Measurements from ENCODE around the gene TDRD5.
"Not testable (repeated sequence)": the region's sequence is repeated elsewhere in the genome, so short reads cannot be mapped to it uniquely, and the experiment has no call there.

Gene TDRD5

DNA sequence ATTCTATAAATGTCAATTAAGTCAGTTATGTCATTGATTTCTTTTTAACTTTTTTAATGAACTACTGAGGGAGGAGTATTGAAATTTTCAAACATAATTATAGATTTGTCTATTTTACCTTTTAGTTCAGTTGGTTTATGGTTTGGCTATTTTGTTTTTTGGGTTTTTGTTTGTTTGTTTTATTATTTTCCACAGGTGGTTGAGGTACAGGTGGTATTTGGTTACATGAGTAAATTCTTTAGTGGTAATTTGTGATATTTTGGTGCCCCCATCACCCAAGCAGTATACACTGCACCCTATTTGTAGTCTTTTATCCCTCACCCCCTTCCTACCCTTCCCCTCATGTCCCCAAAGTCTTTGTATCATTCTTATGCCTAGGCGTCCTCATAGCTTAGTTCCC, 9.5 kb downstream of the TDRD5 start:
- no peak for DNase-seq (ENCODE audit: low spot score)

DNA sequence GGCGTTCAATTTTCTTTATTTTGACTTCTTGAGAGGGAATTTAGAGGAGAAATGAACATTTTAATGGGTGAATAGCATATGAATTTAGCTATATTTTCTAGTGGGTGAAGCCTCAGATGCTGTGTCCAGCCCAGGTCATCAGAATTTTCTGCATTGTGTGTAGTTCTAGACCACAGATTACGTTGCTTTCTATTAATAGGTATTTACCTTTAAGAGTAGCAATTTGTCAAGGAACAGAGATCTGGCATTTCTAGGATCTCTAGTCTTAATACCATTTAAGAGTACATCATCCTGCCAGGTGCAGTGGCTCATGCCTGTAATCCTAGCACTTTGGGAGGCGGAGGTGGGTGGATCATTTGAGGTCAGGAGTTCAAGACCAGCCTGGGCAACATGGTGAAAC, 20.7 kb downstream of the TDRD5 start:
- no peak for DNase-seq (ENCODE audit: low spot score)

DNA sequence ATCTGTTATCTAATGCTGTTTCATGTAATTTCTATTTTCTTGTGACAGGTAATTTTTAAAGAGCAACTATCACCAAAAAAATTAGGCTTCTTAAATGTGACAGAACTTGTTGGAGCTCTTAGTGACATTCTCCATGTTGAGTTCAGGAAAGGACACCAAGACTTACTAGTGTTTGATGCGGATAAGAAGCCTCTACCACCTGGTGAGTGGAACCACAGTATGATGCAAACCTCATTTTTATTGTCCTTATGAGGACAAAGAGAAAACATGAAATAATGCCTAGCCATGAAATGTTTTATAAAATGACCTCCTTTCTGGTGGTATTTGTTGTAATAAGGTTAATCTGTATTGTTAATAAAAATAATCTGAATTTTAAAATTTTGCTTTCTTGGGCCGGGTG, 39.1 kb downstream of the TDRD5 start:
- DNase-seq (ENCODE audit: low spot score), result no peak

DNA sequence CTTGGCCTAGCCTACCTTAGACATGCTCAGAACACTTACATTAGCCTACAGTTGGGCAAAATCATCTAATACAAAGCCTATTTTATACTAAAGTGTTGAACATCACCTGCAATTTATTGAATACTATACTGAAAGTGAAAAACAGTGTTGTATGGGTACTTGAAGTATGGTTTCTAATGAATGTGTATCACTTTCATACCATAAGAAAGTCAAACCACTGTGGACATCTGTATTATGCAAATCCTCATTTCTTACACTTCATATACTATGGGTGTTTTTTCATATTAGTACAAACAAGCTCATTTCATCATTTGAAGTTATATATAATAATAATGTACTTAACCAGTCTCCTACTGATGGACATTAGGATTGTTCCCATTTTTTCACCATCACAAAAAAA, 41.2 kb downstream of the TDRD5 start:
- DNase-seq (ENCODE audit: low spot score), result no peak

DNA sequence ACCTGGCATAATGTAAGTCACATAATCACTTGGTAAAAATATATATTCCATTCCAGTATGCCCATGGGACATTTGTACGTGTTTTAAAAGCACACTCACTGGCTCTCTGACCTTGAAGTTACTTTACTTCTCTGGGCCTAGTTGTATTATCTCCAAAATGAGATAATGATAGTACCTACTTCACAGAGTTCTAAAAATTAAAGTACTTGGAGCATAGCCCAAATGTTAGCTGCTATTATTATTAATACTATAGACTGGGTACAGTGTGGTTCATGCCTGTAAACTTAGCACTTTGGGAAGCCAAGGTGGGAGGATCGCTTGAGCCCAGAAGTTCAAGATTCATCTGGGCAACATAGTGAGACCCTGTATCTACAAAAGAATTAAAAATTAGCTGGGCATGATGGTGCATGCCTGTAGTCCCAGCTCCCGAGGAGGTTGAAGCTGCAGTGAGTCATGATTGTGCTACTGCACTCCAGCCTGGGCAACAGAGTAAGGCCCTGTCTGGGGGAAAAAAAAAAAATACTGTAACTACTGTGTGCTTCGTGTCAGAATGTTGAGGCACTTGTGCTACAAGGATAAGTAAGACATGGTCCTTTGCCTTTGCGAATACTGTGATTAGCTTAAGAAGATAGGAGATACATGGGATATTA, 45.7 kb downstream of the TDRD5 start:
- DNase-seq (ENCODE audit: low spot score), result no peak

DNA sequence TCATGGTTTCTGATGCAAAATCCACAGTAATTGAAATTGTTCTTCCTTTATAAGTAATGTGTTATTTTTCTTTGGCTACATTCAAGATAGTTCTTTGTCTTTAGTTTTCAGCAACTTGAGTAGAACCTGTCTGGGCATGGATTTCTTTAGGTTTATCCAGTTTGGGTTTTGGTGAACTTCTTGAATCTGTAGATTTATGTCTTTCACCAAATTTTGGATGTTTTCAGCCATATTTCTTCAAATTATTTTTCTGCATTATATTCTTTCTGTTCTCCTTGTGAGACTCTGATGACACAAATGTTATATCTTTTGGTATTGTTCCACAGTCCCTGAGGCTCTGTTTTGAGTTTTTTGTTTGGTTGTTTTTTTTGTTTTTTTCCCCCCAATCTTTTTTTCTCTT, 69.4 kb downstream of the TDRD5 start:
- no peak for DNase-seq (ENCODE audit: low spot score)

DNA sequence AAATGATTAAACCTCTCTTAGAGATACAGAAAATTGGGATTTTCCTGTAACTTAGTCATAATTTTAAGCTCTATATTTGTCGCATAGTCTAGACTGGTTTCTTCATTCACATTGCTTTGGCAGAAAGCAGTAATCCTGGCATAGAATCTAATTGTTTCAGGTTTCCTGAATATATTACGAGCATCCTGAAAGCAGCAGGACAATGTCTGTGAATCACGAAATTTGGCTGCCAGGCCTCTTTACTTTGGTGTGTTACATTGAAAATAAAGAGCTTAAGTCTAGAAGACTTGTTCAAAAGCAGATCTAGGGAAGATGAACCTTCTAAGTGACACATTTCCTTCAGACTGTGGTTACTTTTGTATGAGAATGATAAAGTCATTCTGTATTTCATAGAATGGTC, 72.2 kb downstream of the TDRD5 start:
- no peak for DNase-seq (ENCODE audit: low spot score)

DNA sequence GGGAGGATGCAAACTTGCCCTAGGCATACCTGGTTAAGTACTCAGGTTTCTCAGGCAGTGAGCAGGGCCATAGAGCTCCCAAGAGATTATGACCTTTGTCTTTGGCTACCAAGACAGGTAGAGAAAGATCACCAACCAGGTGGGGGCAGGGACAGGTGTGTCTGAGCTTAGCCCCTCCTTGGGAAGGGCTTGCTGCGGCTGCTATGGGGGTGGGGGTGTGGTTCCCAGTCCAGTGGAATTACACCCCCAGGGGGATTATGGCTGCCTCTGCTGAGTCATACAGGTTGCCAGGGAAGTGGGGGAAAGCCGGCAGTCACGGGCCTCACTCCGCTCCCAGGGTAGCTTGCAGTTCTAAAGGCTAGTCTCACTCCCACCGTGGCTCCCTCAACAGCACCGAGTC, 86.2 kb downstream of the TDRD5 start:
- DNase-seq (ENCODE audit: low spot score), result no peak

DNA sequence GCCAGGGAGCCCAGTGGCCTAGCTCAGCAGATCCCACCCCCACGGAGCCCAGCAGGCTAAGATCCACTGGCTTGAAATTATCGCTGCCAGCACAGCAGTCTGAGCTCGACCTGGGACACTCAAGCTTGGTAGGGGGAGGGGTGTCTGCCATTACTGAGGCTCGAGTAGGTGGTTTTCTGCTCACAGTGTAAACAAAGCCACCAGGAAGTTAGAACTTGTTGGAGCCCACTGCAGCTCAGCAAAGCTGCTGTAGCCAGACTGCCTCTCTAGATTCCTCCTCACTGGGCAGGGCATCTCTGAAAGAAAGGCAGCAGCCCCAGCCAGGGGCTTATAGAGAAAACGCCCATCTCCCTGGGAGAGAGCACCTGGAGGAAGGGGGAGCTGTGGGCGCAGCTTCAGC, 102.9 kb downstream of the TDRD5 start:
- not testable (repeated sequence) for DNase-seq (ENCODE audit: low spot score)

DNA sequence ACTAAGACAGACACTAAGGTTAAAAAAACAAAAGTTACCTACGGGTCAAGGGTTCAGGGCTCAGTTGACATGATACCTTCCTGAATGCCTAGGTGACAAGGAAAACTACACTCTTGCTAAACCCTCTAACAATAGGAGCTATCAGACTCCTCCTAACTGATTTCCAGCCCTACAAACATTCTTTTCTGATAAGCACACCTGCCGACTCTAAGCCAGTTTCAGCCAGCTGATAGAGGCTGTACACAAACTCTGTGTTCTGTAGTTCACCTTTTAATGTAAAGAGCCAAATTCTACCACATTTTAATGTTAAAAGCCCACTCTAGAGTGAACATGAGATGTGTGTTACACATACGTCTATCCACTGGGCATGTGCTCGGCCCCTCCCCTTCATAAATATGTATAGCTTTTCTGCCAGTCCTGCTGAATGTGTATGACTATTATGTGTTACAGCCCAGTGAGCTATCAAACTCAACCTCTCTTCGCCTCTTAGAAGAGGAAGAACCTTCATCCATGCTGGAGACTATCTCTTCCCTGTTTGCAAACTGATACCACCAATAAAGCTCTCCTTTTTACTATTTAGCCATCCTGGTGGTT, 111.4 kb downstream of the TDRD5 start:
- DNase-seq (ENCODE audit: low spot score), result no peak

DNA sequence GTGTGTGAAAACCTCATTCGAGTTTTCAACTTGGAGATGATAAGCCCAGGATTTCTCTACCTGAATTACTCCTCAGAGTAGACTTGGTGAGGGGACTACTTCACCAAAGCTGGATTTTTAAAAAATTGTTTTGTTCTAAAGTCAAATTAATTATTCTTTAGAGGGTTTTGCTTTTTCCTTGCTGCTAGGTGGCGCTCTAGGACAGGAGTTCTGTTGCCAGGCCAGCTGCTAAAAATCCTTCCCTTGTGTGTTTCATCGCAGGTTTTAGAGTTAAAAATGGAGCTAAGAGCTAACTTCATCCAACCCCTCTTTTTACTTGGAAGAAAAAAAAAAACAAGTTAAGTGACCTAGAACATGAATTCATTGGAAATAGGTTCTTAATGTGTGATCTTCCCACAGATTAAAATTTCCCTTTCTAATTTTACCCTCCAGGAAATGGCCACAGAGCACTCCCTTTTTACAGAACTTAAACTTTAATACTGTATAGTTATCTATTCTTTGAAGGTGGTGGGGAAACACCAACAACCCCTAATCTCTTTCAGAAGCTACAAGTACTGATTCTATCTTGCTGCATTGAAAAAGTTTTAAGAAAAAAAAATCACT, 114.8 kb downstream of the TDRD5 start:
- peak; percentile 67 for DNase-seq (ENCODE audit: low spot score)

DNA sequence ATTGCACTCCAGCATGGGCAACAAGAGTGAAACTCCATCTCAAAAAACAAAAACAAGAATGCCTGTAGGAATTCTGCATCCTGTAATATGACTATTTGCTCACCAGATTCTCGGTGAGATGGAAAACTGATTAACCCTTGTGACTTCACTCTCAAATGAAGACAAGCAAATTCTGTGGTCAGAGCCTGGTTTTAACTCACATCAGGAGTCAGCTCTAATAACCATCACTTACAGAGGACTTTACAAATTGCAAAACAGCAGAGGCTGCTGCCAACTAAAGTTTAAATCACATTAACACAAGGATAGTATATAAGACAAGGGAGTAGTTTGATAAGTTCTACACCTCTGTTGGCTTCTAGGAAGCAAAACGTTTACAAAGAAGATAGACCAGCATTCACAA, 115.8 kb downstream of the TDRD5 start:
- DNase-seq (ENCODE audit: low spot score), result no peak

DNA sequence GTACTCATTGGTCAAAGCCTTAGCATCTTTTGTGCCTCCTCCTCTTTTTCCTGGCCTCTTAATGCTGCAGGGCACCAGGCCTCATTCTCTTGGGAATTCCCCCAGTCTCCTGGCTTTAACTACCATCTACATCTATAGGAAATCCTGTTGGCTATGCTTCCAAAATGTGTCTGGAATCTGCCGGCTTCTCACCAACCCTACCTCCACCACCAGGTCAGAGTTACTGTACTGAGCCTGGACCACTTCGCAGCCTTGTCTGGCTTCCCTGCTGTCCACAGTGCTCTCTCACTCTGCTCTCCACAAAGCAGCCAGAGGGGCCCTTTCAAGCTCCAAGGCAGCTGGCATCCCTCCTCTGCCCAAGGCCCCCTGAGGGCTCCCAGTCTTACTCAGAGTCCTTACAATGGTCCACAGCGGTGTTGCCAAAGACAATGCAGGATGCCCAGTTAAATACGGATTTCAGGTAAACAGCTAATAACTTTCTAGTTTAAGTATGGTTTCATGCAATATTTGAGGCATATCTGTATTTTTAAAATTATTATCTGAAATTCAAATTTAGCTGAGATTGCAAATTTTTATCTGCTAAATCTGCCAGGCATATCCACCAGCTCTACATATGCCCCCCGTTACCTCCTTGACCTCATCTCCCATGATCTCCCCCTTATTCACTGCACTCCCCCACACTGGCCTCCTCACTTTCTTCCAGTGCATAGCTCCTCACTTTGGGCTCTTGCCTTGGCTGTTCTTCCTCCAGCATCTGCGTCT, 117.0 kb downstream of the TDRD5 start:
- no peak for DNase-seq (ENCODE audit: low spot score)

DNA sequence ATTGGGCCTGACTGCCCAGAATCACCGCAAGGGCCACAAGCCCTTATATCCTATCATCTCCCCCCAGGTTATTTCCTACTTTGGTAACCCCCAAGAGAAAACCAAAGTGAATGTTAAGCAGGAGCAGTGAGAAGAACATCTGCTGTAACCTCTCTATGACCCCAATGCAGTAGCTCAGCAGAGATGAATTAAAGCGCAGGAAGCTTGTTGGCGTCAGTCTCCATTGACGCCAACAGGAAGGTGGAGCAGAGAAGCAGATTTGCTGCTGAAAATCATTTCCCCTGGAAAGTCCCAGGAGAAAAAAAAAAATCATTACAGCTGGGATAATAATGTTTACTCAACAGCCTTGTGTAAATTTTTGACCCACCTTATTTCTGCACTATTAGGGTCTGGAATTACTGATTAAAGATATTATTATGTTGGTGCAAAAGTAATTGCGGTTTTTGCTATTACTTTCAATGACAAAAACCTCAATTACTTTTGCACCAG, 118.3 kb downstream of the TDRD5 start:
- DNase-seq (ENCODE audit: low spot score), result no peak

DNA sequence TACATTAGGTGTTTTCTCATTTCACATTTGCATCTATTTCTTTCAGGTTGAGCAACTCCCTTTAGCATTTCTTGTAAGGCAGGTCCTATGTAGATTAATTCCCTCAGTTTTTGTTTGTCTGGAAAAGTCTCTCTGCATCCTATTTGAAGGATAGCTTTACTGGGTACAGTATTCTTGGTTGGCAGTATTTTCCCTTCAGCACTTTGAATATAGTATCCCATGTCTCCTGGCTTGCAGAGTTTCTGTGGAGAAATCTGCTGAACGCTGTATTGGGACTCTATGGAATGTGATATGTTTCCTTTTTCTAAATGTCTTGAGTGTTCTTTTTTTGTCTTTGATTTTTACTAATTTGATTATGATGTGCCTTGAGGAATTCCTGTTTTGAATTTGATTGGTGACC, 122.5 kb downstream of the TDRD5 start:
- DNase-seq (ENCODE audit: low spot score), result no peak

DNA sequence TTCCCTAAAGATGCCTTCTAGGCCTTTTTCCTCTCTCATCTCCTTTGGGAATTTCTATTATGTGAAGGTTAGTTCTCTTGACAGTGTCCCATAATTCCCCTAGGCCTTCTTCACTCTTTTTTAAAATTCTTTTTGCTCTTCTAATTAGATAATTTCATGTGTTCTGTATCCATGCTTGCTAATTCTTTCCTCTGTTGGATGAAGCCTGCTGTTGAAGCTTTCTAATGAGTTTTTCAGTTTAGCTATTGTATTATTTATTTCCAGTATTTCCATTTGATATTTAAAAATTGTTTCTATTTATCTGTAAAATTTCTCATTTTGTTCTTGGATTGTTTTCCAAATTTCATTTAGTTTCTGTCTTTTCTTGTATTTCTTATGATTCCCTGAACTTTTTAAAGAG, 123.0 kb downstream of the TDRD5 start:
- no peak for DNase-seq (ENCODE audit: low spot score)

DNA sequence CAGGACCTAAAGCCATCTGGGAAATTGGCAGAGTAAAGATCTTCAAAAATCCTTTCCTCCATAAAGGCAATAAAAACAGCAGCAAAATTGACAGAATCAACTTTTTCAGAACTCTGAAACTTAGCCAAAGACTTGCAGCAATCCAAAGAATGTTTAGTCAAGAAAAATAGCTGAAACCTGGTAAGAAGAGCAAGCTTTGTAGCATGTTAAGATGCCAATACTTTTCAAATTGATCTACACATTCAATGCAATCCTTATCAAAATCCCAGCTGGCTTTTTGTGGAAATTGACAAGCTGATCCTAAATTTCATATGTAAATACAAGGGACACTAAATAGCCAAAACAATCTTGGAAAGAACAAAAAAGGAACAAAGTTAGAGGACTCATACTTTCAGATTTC, 127.6 kb downstream of the TDRD5 start:
- DNase-seq (ENCODE audit: low spot score), result no peak

DNA sequence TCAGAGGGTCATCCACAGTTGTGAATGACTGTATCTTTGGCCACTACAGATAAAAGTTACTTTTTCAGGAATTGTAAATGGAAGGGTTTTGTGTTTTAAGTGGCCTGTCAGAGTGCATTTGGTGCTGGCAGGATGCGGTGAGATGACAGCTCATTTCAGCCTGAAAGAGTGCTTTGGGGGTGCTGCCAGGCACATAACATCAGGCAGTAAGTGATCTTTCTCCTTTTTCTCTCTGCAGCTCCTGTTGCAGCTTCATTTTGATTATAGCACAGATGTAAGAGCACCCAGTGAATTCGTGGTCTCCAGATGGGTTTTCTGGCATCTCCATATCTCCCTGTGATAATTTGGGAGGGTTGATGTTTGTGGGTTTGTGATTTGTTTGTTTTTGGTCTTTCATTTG, 136.6 kb downstream of the TDRD5 start:
- no peak for DNase-seq (ENCODE audit: low spot score)

DNA sequence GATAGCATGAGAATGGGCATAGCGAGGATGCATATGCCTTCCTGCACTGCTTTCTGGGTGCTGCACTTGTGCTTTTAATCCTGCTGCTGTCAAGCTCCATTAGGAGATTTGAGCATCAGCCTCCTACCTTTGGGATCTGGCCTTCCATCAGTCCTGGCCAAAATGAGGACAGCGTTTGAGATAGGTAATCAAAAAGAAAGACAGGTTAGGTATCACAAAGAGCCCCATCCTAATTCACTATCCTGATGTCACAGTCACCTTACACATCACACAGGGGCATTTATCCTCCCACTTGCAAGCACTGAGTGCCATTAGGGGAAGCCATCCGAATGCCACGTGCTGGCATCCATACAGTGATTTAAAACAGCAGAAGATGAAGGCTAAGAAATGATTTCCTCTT, 138.2 kb downstream of the TDRD5 start:
- no peak for DNase-seq (ENCODE audit: low spot score)

DNA sequence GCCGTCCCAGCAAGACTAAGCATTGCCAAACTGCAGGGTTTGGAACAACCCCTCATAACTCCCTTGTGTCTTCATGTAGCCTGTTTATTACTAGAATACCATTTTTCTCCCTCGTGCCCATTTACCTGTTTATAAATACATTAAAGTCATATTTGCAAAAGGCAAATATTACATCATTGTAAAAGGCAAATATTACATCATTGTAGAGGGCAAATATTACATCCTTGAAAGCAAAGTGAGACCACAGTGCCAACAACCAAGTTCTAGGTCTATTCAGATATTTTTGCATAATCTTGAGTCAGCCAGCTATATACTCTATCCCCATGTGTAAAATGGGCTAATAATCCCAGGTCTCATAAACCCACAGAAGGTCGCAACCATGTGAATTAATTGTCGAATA, 140.0 kb downstream of the TDRD5 start:
- no peak for DNase-seq (ENCODE audit: low spot score)

Data from GM03348 (cell line).